Fibroblast of lung (primary cell): ENCODE measurements around the gene HTT. TPM values are rescaled to one million over a fixed set of nuclear protein-coding genes. Genes with fewer than 3 reads are reported as not detected.

Experiments used
- DNase-seq, 2 donors: peaks; one replicate each; pipeline versions ENCODE4 v3.0.0 to v3.0.0-alpha.2; 2010; ENCODE audit warnings: low read depth in 2 of 2
- H2AFZ ChIP-seq: 2 replicates; pipeline ENCODE4 v1.5.1; 2012; ENCODE audit warnings: low read length, control low read depth, inconsistent platforms
- H3K27ac ChIP-seq: 2 replicates; pipeline ENCODE4 v1.5.1; 2011; ENCODE audit warnings: low read length, control low read depth; ENCODE audit not compliant: insufficient read depth
- H3K27me3 ChIP-seq: 2 replicates; pipeline ENCODE4 v1.5.1; 2011; ENCODE audit warnings: mild to moderate bottlenecking, low read length; ENCODE audit not compliant: control insufficient read depth, insufficient read depth
- H3K36me3 ChIP-seq: 2 replicates; pipeline ENCODE4 v1.5.1; 2011; ENCODE audit warnings: low read length; ENCODE audit not compliant: control insufficient read depth, insufficient read depth
- H3K4me1 ChIP-seq: 2 replicates; pipeline ENCODE4 v1.5.1; 2011; ENCODE audit warnings: low read length; ENCODE audit not compliant: control insufficient read depth, insufficient read depth; ENCODE audit errors: extremely low read depth
- H3K4me2 ChIP-seq: 2 replicates; pipeline ENCODE4 v1.5.1; 2011; ENCODE audit warnings: low read length, control low read depth; ENCODE audit not compliant: insufficient read depth; ENCODE audit errors: extremely low read depth
- H3K4me3 ChIP-seq, 4 experiments: fragments of 200-600 bp in 1 of 4; sonication (generic) in 1 of 4; replicated peaks in 1 of 4; 2 replicates each; pipeline ENCODE4 v1.5.1; 2011 to 2016; ENCODE audit warnings: low read length in 4 of 4, low read depth in 3 of 4, mild to moderate bottlenecking in 3 of 4, control low read depth in 2 of 4, inconsistent platforms in 1 of 4, mixed read lengths in 1 of 4; ENCODE audit not compliant: insufficient read depth in 1 of 4; ENCODE audit errors: control extremely low read depth in 1 of 4
- H3K79me2 ChIP-seq: 2 replicates; pipeline ENCODE4 v1.5.1; 2012; ENCODE audit warnings: mild to moderate bottlenecking, low read length, inconsistent platforms; ENCODE audit not compliant: control insufficient read depth, insufficient read depth
- H3K9ac ChIP-seq: 2 replicates; pipeline ENCODE4 v1.5.1; 2011; ENCODE audit warnings: mild to moderate bottlenecking, low read length, control low read depth; ENCODE audit not compliant: insufficient read depth
- H3K9me3 ChIP-seq: 2 replicates; pipeline ENCODE4 v1.5.1; 2012; ENCODE audit warnings: low read depth, low read length; ENCODE audit not compliant: control insufficient read depth, insufficient read depth
- H4K20me1 ChIP-seq: 2 replicates; pipeline ENCODE4 v1.5.1; 2011; ENCODE audit warnings: low read length; ENCODE audit not compliant: control insufficient read depth, insufficient read depth; ENCODE audit errors: extremely low read depth
- EZH2 ChIP-seq: IDR thresholded peaks from 2 replicates; pipeline ENCODE4 v1.5.1; 2012; ENCODE audit warnings: low read length, control low read depth, mild to moderate bottlenecking; ENCODE audit errors: missing control alignments
- polyA plus RNA-seq, 2 donors: library from polyadenylated mRNA; depleted of rRNA in 1 of 2; stranded (reverse) in 1 of 2; unstranded in 1 of 2; fragments of >200 nt; gene quantifications; 2 replicates each; pipeline ENCODE4 v1.2.1, GENCODE V29; 2011 to 2012; ENCODE audit warnings: missing spikeins in 1 of 2
- total RNA-seq: library from RNA; depleted of rRNA; stranded (reverse); fragments of >200 nt; gene quantifications from 2 replicates; pipeline ENCODE4 v1.2.1, GENCODE V29; 2014
- TF ChIP-seq, protein P1 (sequence below), 2 donors: IDR thresholded peaks in 1 of 2; conservative IDR thresholded peaks in 1 of 2; 1 replicate in 1 of 2; 2 replicates in 1 of 2; pipeline ENCODE4 v1.5.1; 2011 to 2012; ENCODE audit warnings: low read length in 2 of 2, control low read depth in 1 of 2, inconsistent platforms in 1 of 2, low read depth in 1 of 2, mild to moderate bottlenecking in 1 of 2

The HTT gene
- total and polyA plus RNA-seq, 2 donors (not counting 1 experiment from before 2014, with no cell fraction given), result 13.2 to 41.8 TPM

DNA sequence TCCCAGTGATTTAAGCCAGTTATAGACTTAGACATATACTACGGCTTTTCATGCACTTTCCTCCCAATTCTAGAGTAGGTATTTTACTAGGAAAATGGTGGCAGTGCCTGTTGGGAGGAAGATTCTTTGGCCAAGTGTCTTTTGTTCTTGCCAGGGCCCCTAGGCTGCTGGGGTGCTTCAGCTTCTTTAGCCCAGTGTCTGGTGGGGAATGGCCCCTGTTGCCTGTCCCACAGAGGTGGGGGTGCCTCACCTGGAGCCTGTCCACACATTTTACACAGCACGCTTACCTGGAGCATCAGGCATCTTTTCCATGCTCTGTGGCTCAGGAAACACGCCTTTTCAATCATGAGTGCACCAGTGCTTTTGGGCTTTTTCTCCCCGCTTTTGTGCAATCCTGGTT lies 141.3 kb downstream of the HTT start:
- Histone ChIP-seq H3K4me2 (no peak overlapping the region), H4K20me1 (no peaks in the 10 kb centered on the region), H2AFZ (no peak overlapping the region), H3K4me3 (no peak overlapping the region), H3K4me1 (no peaks in the 10 kb centered on the region), H3K9me3 (no peaks in the 10 kb centered on the region), H3K27me3 (no peaks in the 10 kb centered on the region), H3K9ac (no peak overlapping the region), H3K79me2 (no peaks in the 10 kb centered on the region), H3K36me3 (peaks cover 17% of the 10 kb centered on the region), H3K27ac (no peak overlapping the region)
- DNase-seq, result no peak
- no peak for TF ChIP-seq EZH2
- TF ChIP-seq, protein P1, sequence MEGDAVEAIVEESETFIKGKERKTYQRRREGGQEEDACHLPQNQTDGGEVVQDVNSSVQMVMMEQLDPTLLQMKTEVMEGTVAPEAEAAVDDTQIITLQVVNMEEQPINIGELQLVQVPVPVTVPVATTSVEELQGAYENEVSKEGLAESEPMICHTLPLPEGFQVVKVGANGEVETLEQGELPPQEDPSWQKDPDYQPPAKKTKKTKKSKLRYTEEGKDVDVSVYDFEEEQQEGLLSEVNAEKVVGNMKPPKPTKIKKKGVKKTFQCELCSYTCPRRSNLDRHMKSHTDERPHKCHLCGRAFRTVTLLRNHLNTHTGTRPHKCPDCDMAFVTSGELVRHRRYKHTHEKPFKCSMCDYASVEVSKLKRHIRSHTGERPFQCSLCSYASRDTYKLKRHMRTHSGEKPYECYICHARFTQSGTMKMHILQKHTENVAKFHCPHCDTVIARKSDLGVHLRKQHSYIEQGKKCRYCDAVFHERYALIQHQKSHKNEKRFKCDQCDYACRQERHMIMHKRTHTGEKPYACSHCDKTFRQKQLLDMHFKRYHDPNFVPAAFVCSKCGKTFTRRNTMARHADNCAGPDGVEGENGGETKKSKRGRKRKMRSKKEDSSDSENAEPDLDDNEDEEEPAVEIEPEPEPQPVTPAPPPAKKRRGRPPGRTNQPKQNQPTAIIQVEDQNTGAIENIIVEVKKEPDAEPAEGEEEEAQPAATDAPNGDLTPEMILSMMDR (conservative IDR thresholded peaks at IDR 0.05 in 1 of 2, IDR thresholded peaks at IDR 0.05 in 1 of 2; ENCODE audit: low read depth in 1 of 2, low read length in 2 of 2), result no peak

DNA sequence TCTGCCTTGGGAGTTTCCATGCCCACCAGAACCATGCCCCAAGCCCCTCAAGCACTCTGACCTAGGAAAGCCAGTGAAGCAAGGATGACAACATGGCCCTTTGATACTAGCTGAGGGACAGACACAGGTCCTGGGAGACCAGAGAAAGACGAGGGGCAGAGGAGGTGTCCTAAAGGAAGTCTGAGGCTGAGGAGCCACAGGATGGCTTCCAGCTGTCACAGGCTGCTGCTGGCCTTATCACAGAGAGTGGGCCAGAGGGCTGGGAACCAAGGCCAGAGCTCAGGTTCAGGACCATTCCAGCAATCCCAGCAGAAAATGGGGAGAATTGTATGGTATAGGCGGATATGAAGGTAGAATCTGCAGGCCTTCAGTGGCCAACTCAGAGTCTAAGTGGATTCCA lies 142.8 kb downstream of the HTT start:
- Histone ChIP-seq H3K27me3 (no peaks in the 10 kb centered on the region), H3K36me3 (peaks cover 18% of the 10 kb centered on the region), H3K9ac (no peak overlapping the region), H2AFZ (no peak overlapping the region), H3K9me3 (no peaks in the 10 kb centered on the region), H3K4me3 (no peak overlapping the region), H3K4me1 (no peaks in the 10 kb centered on the region), H3K27ac (no peak overlapping the region), H3K4me2 (no peak overlapping the region), H3K79me2 (no peaks in the 10 kb centered on the region), H4K20me1 (no peaks in the 10 kb centered on the region)
- DNase-seq, result no peak
- no peak for TF ChIP-seq EZH2
- TF ChIP-seq, protein P1 (conservative IDR thresholded peaks at IDR 0.05 in 1 of 2, IDR thresholded peaks at IDR 0.05 in 1 of 2; ENCODE audit: low read depth in 1 of 2, low read length in 2 of 2), result no peak

DNA sequence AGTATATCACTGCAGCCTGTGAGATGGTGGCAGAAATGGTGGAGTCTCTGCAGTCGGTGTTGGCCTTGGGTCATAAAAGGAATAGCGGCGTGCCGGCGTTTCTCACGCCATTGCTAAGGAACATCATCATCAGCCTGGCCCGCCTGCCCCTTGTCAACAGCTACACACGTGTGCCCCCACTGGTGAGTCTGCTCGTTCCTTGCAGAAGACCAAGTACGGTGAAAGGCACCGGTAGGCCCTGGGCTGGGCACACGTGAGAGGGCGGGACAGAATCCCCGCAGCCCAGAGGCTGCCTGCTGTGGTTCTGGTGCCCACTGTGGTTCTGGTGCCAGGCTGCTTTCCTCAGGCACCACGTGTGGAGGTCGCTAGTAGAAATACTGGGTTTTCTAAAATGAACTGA lies 143.3 kb downstream of the HTT start:
- no peaks in the 10 kb centered on the region for H3K9me3 ChIP-seq
- no peaks in the 10 kb centered on the region for H3K79me2 ChIP-seq
- DNase-seq, result no peak
- H3K9ac ChIP-seq, result no peak overlapping the region
- no peak overlapping the region for H3K4me2 ChIP-seq
- no peaks in the 10 kb centered on the region for H3K4me1 ChIP-seq
- H3K27me3 ChIP-seq, result no peaks in the 10 kb centered on the region
- H4K20me1 ChIP-seq, result no peaks in the 10 kb centered on the region
- TF ChIP-seq EZH2, result no peak
- TF ChIP-seq, protein P1 (conservative IDR thresholded peaks at IDR 0.05 in 1 of 2, IDR thresholded peaks at IDR 0.05 in 1 of 2; ENCODE audit: low read depth in 1 of 2, low read length in 2 of 2), result no peak
- no peak overlapping the region for H3K27ac ChIP-seq
- no peak overlapping the region for H2AFZ ChIP-seq
- no peak overlapping the region for H3K4me3 ChIP-seq
- H3K36me3 ChIP-seq, result peaks cover 13% of the 10 kb centered on the region
